Stimulated activated naive CD4-positive, alpha-beta T cell (primary cell): ENCODE results near the gene CYB5A.

Experiments used
- DNase-seq, 6 experiments: peaks; one replicate each; lab custom pipeline; 2025; lab: John Stamatoyannopoulos, UW

The CYB5A gene

GRCh38 chr18:74248189-74248588 is 43.6 kb downstream of the CYB5A start:
- no peak for DNase-seq

- no peak for DNase-seq
These were observed 47.2 kb downstream of the CYB5A start for GRCh38 chr18:74244554-74244953.

- DNase-seq = no peak
These were observed 48.6 kb downstream of the CYB5A start for GRCh38 chr18:74243127-74243526.

- no peak for DNase-seq
These were observed 49.2 kb downstream of the CYB5A start for GRCh38 chr18:74242438-74243096.

GRCh38 chr18:74241970-74242369 is 49.8 kb downstream of the CYB5A start:
- DNase-seq = no peak

- no peak for DNase-seq
These were observed 50.3 kb downstream of the CYB5A start for GRCh38 chr18:74241426-74241825.

GRCh38 chr18:74239567-74239966 is 52.2 kb downstream of the CYB5A start:
- DNase-seq = no peak

- no peak for DNase-seq
These were observed 57.2 kb downstream of the CYB5A start for GRCh38 chr18:74234326-74235171.

GRCh38 chr18:74233933-74234325 is 57.8 kb downstream of the CYB5A start:
- DNase-seq = no peak

GRCh38 chr18:74230922-74231714 is 60.6 kb downstream of the CYB5A start:
- DNase-seq = no peak

- DNase-seq = no peak
These were observed 61.9 kb downstream of the CYB5A start for GRCh38 chr18:74229891-74230290.

- no peak for DNase-seq
These were observed 62.8 kb downstream of the CYB5A start for GRCh38 chr18:74229005-74229404.

GRCh38 chr18:74228312-74228711 is 63.5 kb downstream of the CYB5A start:
- no peak for DNase-seq

- no peak for DNase-seq
These were observed 65.1 kb downstream of the CYB5A start for GRCh38 chr18:74226666-74227065.

- DNase-seq = no peak
These were observed 65.6 kb downstream of the CYB5A start for GRCh38 chr18:74226156-74226555.

- no peak for DNase-seq
These were observed 66.4 kb downstream of the CYB5A start for GRCh38 chr18:74225193-74225840.

- no peak for DNase-seq
These were observed 68.9 kb downstream of the CYB5A start for GRCh38 chr18:74222710-74223494.

GRCh38 chr18:74221081-74221480 is 70.7 kb downstream of the CYB5A start:
- no peak for DNase-seq

- DNase-seq = no peak
These were observed 72.7 kb downstream of the CYB5A start for GRCh38 chr18:74219056-74219455.

- no peak for DNase-seq
These were observed 74.2 kb downstream of the CYB5A start for GRCh38 chr18:74217476-74218143.

- DNase-seq = no peak
These were observed 75.1 kb downstream of the CYB5A start for GRCh38 chr18:74216661-74217110.
